NT2/D1 (cell line): ENCODE measurements around the gene CNIH3.

Experiments used
- SUZ12 ChIP-seq: IDR thresholded peaks from 2 replicates; pipeline ENCODE4 v1.6.1; 2011; ENCODE audit not compliant: insufficient read length, insufficient read depth; ENCODE audit errors: extremely low read depth
- YY1 ChIP-seq: IDR thresholded peaks from 2 replicates; pipeline ENCODE4 v1.6.1; 2011; ENCODE audit not compliant: insufficient read length, insufficient read depth
- ZNF274 ChIP-seq: IDR thresholded peaks from 2 replicates; pipeline ENCODE4 v1.6.1; 2011; ENCODE audit warnings: mild to moderate bottlenecking, low read depth, low read length

- TF ChIP-seq ZNF274, result no peak
- TF ChIP-seq SUZ12, result no peak
- no peak for TF ChIP-seq YY1
Measured at GRCh38 chr1:224591326-224591725, 24.8 kb upstream of the CNIH3 start.
